ENCODE data around the gene RIC3. TPM values are rescaled to one million over a fixed set of nuclear protein-coding genes. Genes with fewer than 3 reads are reported as not detected.

Gene RIC3
- total RNA-seq, 1 donor from 2014 or later, result 12.9 TPM

DNA sequence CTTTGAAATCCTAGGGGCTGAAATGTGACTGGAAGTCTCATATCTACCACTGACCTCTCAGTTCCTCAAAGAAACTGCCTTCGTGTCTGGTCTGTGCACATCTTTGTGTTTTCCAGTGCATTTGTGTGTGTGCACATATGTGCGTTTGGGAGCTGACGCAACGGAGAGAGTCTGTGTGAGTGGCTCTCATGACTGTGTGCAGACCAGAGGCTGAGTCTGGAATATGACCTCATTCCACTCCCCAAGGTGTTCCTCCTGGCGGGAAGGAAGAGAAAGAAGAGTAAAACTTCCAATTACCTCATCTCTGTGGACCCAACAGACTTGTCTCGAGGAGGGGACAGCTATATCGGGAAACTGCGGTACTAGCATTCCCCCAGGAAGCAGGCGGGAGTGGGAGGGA is 71.4 kb downstream of the RIC3 start:
- no peak for DNase-seq
- H3K27ac ChIP-seq (replicated peaks), result no peak overlapping the region
- H3K4me3 ChIP-seq, result no peak overlapping the region
- TF ChIP-seq, protein P1, sequence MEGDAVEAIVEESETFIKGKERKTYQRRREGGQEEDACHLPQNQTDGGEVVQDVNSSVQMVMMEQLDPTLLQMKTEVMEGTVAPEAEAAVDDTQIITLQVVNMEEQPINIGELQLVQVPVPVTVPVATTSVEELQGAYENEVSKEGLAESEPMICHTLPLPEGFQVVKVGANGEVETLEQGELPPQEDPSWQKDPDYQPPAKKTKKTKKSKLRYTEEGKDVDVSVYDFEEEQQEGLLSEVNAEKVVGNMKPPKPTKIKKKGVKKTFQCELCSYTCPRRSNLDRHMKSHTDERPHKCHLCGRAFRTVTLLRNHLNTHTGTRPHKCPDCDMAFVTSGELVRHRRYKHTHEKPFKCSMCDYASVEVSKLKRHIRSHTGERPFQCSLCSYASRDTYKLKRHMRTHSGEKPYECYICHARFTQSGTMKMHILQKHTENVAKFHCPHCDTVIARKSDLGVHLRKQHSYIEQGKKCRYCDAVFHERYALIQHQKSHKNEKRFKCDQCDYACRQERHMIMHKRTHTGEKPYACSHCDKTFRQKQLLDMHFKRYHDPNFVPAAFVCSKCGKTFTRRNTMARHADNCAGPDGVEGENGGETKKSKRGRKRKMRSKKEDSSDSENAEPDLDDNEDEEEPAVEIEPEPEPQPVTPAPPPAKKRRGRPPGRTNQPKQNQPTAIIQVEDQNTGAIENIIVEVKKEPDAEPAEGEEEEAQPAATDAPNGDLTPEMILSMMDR (IDR thresholded peaks at IDR 0.05; ENCODE audit: borderline replicate concordance), result no peak
- no peaks in the 10 kb centered on the region for H3K9me3 ChIP-seq (replicated peaks)
- intact Hi-C loops (cut with micrococcal nuclease), result no loop called here
- H3K36me3 ChIP-seq, result peaks cover 77% of the 10 kb centered on the region
- peaks cover 10% of the 10 kb centered on the region for H3K4me1 ChIP-seq
- H3K27me3 ChIP-seq (ENCODE audit: low read depth), result no peaks in the 10 kb centered on the region

DNA sequence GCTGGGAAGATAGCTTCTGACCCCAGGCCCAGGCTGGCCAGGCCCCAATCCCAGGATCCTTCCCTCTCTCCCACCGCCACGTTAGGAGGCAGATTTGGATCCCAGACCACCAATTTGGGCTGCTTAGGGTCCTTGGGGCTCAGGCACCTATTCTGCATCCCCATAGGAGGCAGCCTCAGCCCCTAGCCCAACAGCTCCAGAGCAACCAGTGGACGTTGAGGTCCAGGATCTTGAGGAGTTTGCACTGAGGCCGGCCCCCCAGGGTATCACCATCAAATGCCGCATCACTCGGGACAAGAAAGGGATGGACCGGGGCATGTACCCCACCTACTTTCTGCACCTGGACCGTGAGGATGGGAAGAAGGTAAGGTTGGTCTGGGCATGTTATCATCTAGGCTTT is 71.8 kb downstream of the RIC3 start:
- Histone ChIP-seq H3K4me1 (peaks cover 14% of the 10 kb centered on the region), H3K27me3 (ENCODE audit: low read depth) (no peaks in the 10 kb centered on the region), H3K4me3 (no peak overlapping the region), H3K36me3 (peaks cover 73% of the 10 kb centered on the region), H3K27ac (replicated peaks) (no peak overlapping the region), H3K9me3 (replicated peaks) (no peaks in the 10 kb centered on the region)
- no peak for DNase-seq
- TF ChIP-seq, protein P1 (IDR thresholded peaks at IDR 0.05; ENCODE audit: borderline replicate concordance), result no peak
- intact Hi-C loops (cut with micrococcal nuclease), result no loop called here

DNA sequence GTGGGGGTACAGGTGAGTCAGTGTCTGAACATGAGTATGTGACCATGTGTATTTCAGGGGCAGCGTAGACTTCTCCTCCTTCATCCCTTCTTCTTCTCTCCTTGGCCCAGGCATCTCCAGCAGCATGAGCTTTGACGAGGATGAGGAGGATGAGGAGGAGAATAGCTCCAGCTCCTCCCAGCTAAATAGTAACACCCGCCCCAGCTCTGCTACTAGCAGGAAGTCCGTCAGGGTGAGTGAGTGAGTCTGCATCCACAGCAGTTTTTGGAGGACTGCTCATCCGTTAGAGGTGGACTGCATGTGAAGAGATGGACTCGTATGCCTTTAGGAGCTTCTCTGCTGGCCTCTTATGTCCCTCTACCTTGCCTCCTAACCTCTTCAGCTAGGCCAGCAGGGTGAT is 72.2 kb downstream of the RIC3 start:
- Histone ChIP-seq H3K9me3 (replicated peaks) (no peaks in the 10 kb centered on the region), H3K4me3 (no peak overlapping the region), H3K27me3 (ENCODE audit: low read depth) (no peaks in the 10 kb centered on the region), H3K36me3 (peaks cover 68% of the 10 kb centered on the region), H3K4me1 (peaks cover 19% of the 10 kb centered on the region), H3K27ac (replicated peaks) (no peak overlapping the region)
- intact Hi-C loops (cut with micrococcal nuclease), result no loop called here
- TF ChIP-seq, protein P1 (IDR thresholded peaks at IDR 0.05; ENCODE audit: borderline replicate concordance), result no peak
- DNase-seq, result no peak

DNA sequence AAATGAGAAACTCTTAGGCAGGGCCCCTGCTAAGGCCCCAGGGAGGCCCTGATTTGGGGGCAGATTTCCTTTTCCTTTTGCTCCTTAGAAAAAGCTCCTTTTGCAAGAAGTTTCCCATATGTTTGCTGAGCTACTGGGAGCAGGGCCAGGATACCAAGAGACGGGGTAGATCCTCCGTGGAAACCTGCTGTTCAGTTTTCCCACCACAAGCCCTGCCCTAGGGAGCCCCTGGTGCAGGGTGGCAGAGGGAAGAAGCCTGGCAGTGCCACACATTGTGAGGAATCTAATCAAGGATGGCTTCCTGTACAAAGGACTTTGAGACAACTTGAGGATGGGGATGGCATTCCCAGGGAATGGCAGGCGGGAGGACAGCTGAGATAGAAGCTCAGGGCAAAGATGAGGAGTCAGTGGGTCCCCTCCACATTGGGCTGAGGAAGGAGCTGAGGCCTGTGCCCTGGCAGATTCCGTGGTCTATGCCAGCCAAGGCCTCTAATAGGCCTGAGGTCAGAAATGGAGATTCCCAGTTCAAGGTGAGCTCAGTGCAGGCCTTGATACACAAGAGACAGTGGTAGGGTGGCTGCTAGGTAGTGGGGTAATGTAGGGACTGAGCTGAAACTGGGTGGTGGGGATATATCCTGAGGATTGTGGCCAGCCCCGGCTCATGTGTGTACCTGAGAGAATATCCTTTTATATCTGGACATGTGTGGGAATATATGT is 72.9 kb downstream of the RIC3 start:
- DNase-seq, result no peak
- TF ChIP-seq, protein P1 (IDR thresholded peaks at IDR 0.05; ENCODE audit: borderline replicate concordance), result no peak
- peaks cover 62% of the 10 kb centered on the region for H3K36me3 ChIP-seq

DNA sequence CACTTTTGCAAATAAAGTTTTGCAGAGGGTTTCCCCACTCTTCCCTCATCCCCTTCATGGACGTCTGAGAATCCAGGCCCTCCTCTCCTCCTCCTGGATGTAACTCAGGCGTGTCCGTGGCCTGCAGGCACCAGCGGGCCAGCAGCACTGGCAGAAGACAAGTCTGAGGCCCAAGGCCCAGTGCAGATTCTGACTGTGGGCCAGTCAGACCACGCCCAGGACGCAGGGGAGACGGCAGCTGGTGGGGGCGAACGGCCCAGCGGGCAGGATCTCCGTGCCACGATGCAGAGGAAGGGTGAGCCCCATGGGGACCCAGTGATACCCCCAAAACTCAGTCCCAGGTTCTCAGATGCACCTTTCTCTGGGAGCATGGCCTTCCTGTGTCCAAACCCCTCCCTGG is 73.5 kb downstream of the RIC3 start:
- no peak for DNase-seq
- no peaks in the 10 kb centered on the region for H3K27me3 ChIP-seq (ENCODE audit: low read depth)
- TF ChIP-seq, protein P1 (IDR thresholded peaks at IDR 0.05; ENCODE audit: borderline replicate concordance), result no peak
- intact Hi-C loops (cut with micrococcal nuclease), result no loop called here
- H3K36me3 ChIP-seq, result peaks cover 56% of the 10 kb centered on the region
- H3K4me1 ChIP-seq, result peaks cover 21% of the 10 kb centered on the region
- H3K4me3 ChIP-seq, result no peak overlapping the region
- H3K27ac ChIP-seq (replicated peaks), result no peak overlapping the region
- H3K9me3 ChIP-seq (replicated peaks), result no peaks in the 10 kb centered on the region

More for the DNA sequence above, 72.9 kb downstream of the RIC3 start:
- intact Hi-C loops (cut with micrococcal nuclease), result no loop called here
- no peak overlapping the region for H3K27ac ChIP-seq (replicated peaks)
- H3K4me1 ChIP-seq, result peaks cover 21% of the 10 kb centered on the region
- H3K9me3 ChIP-seq (replicated peaks), result no peaks in the 10 kb centered on the region
- no peaks in the 10 kb centered on the region for H3K27me3 ChIP-seq (ENCODE audit: low read depth)
- H3K4me3 ChIP-seq, result no peak overlapping the region

Measured in left ventricle myocardium inferior (tissue), 1 donor.